EH (cell line): Measurements from ENCODE around the gene SYNGR1.

Experiments used
- DNase-seq: peaks from one replicate; pipeline ENCODE4 v3.0.0-alpha.2; 2015; ENCODE audit warnings: low read depth

SYNGR1 gene

GRCh38 chr22:39349967-39350726, at the start of gene SYNGR1:
Gene SYNGR1 (plus strand): TSS chr22:39349991. CDS start chr22:39350011, 20 bp downstream.
- DNase-seq, result peak; percentile 26

- peak; percentile 31 for DNase-seq
These were observed 49.5 kb upstream of the SYNGR1 start for GRCh38 chr22:39300186-39300830.

GRCh38 chr22:39301108-39301507, 48.7 kb upstream of the SYNGR1 start:
- no peak for DNase-seq

- no peak for DNase-seq
These were observed 47.9 kb upstream of the SYNGR1 start for GRCh38 chr22:39301926-39302325.

GRCh38 chr22:39302431-39302960, 47.3 kb upstream of the SYNGR1 start:
- DNase-seq, result no peak

GRCh38 chr22:39303358-39303757, 46.4 kb upstream of the SYNGR1 start:
- DNase-seq, result no peak

GRCh38 chr22:39303892-39304671, 45.7 kb upstream of the SYNGR1 start:
- DNase-seq, result no peak

GRCh38 chr22:39306456-39307361, 43.1 kb upstream of the SYNGR1 start:
- peak; percentile 34 for DNase-seq

GRCh38 chr22:39308614-39309363, 41.0 kb upstream of the SYNGR1 start:
- DNase-seq, result peak; percentile 97

- peak; percentile 69 for DNase-seq
These were observed 40.4 kb upstream of the SYNGR1 start for GRCh38 chr22:39309364-39309861.

- DNase-seq, result peak; percentile 64
These were observed 39.7 kb upstream of the SYNGR1 start for GRCh38 chr22:39309881-39310714.

- DNase-seq, result no peak
These were observed 38.0 kb upstream of the SYNGR1 start for GRCh38 chr22:39311592-39312400.

GRCh38 chr22:39312410-39312809, 37.4 kb upstream of the SYNGR1 start:
- DNase-seq, result no peak

GRCh38 chr22:39313258-39314001, 36.4 kb upstream of the SYNGR1 start:
- DNase-seq, result no peak

- no peak for DNase-seq
These were observed 35.4 kb upstream of the SYNGR1 start for GRCh38 chr22:39314251-39314971.

- no peak for DNase-seq
These were observed 34.4 kb upstream of the SYNGR1 start for GRCh38 chr22:39315389-39315788.

GRCh38 chr22:39316440-39317083, 33.2 kb upstream of the SYNGR1 start:
- peak; percentile 93 for DNase-seq
